NCI-H460 (cell line): ENCODE data around the gene DLEC1. TPM values are rescaled to one million over a fixed set of nuclear protein-coding genes. Genes with fewer than 3 reads are reported as not detected.
A peak's percentile ranks its signal among the peaks of the same experiment; 100 is the strongest.

Experiments used
- DNase-seq: peaks from one replicate; pipeline ENCODE4 v3.0.0-alpha.2; 2016; ENCODE audit warnings: low read depth; ENCODE audit errors: extremely low read depth
- total RNA-seq: library from RNA; depleted of rRNA; stranded (reverse); fragments of >200 nt; shearing (Covaris generic); gene quantifications from 2 replicates; pipeline ENCODE4 v1.2.3, GENCODE V29; 2014

The DLEC1 gene
- total RNA-seq, 1 experiment from 2014 or later: 0.10 TPM

GRCh38 chr3:38001456-38002081 lies 37.4 kb upstream of the DLEC1 start:
- no peak for DNase-seq

GRCh38 chr3:38002291-38002876 lies 36.6 kb upstream of the DLEC1 start:
- no peak for DNase-seq

- no peak for DNase-seq
Measured at GRCh38 chr3:38002940-38003339, 36.1 kb upstream of the DLEC1 start.

- DNase-seq: peak; percentile 27
Measured at GRCh38 chr3:38003371-38003816, 35.6 kb upstream of the DLEC1 start.

GRCh38 chr3:38003817-38004414 lies 35.1 kb upstream of the DLEC1 start:
- no peak for DNase-seq

GRCh38 chr3:38004415-38005075 lies 34.5 kb upstream of the DLEC1 start:
- peak; percentile 47 for DNase-seq

GRCh38 chr3:38005076-38006020 lies 33.7 kb upstream of the DLEC1 start:
- DNase-seq: no peak

GRCh38 chr3:38006031-38006430 lies 33.0 kb upstream of the DLEC1 start:
- DNase-seq: no peak

GRCh38 chr3:38006445-38006995 lies 32.5 kb upstream of the DLEC1 start:
- no peak for DNase-seq

- no peak for DNase-seq
Measured at GRCh38 chr3:38007754-38008090, 31.3 kb upstream of the DLEC1 start.

GRCh38 chr3:38008191-38008701 lies 30.8 kb upstream of the DLEC1 start:
- no peak for DNase-seq

- no peak for DNase-seq
Measured at GRCh38 chr3:38008971-38009580, 29.9 kb upstream of the DLEC1 start.

- DNase-seq: no peak
Measured at GRCh38 chr3:38009807-38010591, 29.0 kb upstream of the DLEC1 start.

- DNase-seq: no peak
Measured at GRCh38 chr3:38011111-38011510, 27.9 kb upstream of the DLEC1 start.

- DNase-seq: no peak
Measured at GRCh38 chr3:38015485-38015884, 23.5 kb upstream of the DLEC1 start.

- DNase-seq: no peak
Measured at GRCh38 chr3:38015984-38016383, 23.0 kb upstream of the DLEC1 start.

GRCh38 chr3:38016410-38016809 lies 22.6 kb upstream of the DLEC1 start:
- DNase-seq: no peak

- no peak for DNase-seq
Measured at GRCh38 chr3:38016847-38017444, 22.1 kb upstream of the DLEC1 start.
